HepG2 (cell line): Measurements from ENCODE around the gene NPB. TPM values are rescaled to one million over a fixed set of nuclear protein-coding genes. Genes with fewer than 3 reads are reported as not detected.

Source experiments
- HCFC1 ChIP-seq: fragments of 150-350 bp; IDR thresholded peaks from 2 replicates; pipeline ENCODE4 v1.6.1; 2014; ENCODE audit warnings: low read depth, low read length
- KIAA2018 ChIP-seq: sonication (generic); formaldehyde crosslinking; IDR thresholded peaks from 2 replicates; pipeline ENCODE4 v1.5.0; 2020; ENCODE audit warnings: mild to moderate bottlenecking, missing genetic modification reagents, borderline replicate concordance
- SATB2 ChIP-seq: sonication (generic); formaldehyde crosslinking; IDR thresholded peaks from 2 replicates; pipeline ENCODE4 v1.5.0; 2020; ENCODE audit warnings: missing genetic modification reagents
- SIN3B ChIP-seq: fragments of 150-350 bp; IDR thresholded peaks from 2 replicates; pipeline ENCODE4 v1.6.1; 2014; ENCODE audit warnings: low read length
- TCF12 ChIP-seq, 2 experiments: fragments of 450-650 bp in 1 of 2; sonication (generic) in 1 of 2; formaldehyde crosslinking in 1 of 2; IDR thresholded peaks; 2 replicates each; pipeline versions ENCODE4 v1.6.1 to v1.8.0; 2017 to 2022; ENCODE audit warnings: antibody characterized with exemption in 1 of 2, mild to moderate bottlenecking in 1 of 2, missing genetic modification reagents in 1 of 2, moderate library complexity in 1 of 2
- ZNF383 ChIP-seq: sonication (generic); formaldehyde crosslinking; IDR thresholded peaks from 2 replicates; pipeline ENCODE4 v1.4.0; 2020; ENCODE audit warnings: missing genetic modification reagents, mild to moderate bottlenecking, borderline replicate concordance
- ZSCAN25 ChIP-seq: sonication (generic); formaldehyde crosslinking; IDR thresholded peaks from 2 replicates; pipeline ENCODE4 v1.8.0; 2022; ENCODE audit warnings: mild to moderate bottlenecking, missing genetic modification reagents
- ZSCAN30 ChIP-seq: sonication (generic); formaldehyde crosslinking; IDR thresholded peaks from 2 replicates; pipeline ENCODE4 v1.5.0; 2020; ENCODE audit warnings: mild to moderate bottlenecking, missing genetic modification reagents
- polyA plus RNA-seq, 8 experiments: library from polyadenylated mRNA; depleted of rRNA in 3 of 8; stranded (reverse) in 7 of 8; unstranded in 1 of 8; fragments of >200 nt; fragmentation: Illumina TruSeq in 4 of 8; extraction: Trizol in 4 of 8; gene quantifications; 2 replicates each; pipeline versions ENCODE4 v1.2.1 to v1.2.3, GENCODE V29; 2011 to 2016; ENCODE audit warnings: low read depth in 4 of 8, missing spikeins in 1 of 8, mixed read lengths in 1 of 8; ENCODE audit not compliant: insufficient read depth in 1 of 8
- total RNA-seq, 5 experiments: library from RNA; depleted of rRNA; stranded (reverse); fragments of >200 nt; fragmentation: Illumina TruSeq; extraction: Trizol; gene quantifications; 2 replicates each; pipeline ENCODE4 v1.2.3, GENCODE V29; 2016; ENCODE audit warnings: low read depth in 1 of 5
- TF ChIP-seq, protein P1 (sequence below): sonication (generic); formaldehyde crosslinking; IDR thresholded peaks from 2 replicates; pipeline ENCODE4 v1.4.0; 2020; ENCODE audit warnings: missing genetic modification reagents, borderline replicate concordance
- TF ChIP-seq, protein P2 (sequence below): sonication (generic); formaldehyde crosslinking; IDR thresholded peaks from 2 replicates; pipeline ENCODE4 v1.4.0; 2020; ENCODE audit warnings: missing genetic modification reagents, borderline replicate concordance
- TF ChIP-seq, protein P3 (sequence below): sonication (generic); formaldehyde crosslinking; IDR thresholded peaks from 2 replicates; pipeline ENCODE4 v1.4.0; 2020; ENCODE audit warnings: missing genetic modification reagents

The NPB gene
- total and polyA plus RNA-seq, 2 of the 13 experiments (the other 11 are each of a cell fraction or from before 2014, with no cell fraction given): 0.11 to 0.93 TPM

DNA sequence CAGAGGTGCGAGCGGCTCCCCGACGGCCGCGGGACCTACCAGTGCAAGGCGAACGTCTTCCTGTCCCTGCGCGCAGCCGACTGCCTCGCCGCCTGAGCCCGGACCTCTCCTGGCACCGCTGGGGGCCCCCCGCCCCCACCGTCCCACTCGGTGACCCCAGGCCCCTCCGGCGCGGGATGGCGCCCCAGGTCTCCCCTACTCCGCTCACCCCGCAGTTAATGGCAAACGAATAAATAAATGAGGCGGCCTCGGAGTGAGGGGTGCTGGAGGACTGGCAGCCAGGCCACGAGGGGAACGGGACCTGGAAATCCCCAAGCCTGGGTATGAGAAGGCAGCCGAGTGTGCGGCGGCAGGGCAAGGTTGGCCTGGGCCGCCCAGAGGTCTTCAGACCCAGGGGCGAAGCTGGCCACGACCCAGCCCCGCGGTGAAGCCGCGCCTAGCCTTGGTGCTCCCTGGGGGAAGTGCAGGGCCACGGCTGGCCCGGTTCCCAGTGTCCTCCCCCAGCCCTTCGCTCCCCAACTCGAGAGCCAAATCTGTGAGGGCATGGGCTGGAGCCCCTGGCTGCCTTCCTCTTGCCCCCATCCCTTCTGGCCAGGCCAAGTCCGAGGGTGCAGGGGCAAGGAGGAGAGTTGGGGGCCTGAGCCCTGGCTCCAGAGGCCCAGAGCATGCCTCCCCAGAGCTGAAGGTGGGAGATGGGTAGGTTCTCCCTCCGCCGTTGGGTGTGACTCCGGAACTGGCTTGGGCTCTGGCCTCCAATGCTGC, 796 bp downstream of the NPB start (continued):
- TF ChIP-seq, protein P1, sequence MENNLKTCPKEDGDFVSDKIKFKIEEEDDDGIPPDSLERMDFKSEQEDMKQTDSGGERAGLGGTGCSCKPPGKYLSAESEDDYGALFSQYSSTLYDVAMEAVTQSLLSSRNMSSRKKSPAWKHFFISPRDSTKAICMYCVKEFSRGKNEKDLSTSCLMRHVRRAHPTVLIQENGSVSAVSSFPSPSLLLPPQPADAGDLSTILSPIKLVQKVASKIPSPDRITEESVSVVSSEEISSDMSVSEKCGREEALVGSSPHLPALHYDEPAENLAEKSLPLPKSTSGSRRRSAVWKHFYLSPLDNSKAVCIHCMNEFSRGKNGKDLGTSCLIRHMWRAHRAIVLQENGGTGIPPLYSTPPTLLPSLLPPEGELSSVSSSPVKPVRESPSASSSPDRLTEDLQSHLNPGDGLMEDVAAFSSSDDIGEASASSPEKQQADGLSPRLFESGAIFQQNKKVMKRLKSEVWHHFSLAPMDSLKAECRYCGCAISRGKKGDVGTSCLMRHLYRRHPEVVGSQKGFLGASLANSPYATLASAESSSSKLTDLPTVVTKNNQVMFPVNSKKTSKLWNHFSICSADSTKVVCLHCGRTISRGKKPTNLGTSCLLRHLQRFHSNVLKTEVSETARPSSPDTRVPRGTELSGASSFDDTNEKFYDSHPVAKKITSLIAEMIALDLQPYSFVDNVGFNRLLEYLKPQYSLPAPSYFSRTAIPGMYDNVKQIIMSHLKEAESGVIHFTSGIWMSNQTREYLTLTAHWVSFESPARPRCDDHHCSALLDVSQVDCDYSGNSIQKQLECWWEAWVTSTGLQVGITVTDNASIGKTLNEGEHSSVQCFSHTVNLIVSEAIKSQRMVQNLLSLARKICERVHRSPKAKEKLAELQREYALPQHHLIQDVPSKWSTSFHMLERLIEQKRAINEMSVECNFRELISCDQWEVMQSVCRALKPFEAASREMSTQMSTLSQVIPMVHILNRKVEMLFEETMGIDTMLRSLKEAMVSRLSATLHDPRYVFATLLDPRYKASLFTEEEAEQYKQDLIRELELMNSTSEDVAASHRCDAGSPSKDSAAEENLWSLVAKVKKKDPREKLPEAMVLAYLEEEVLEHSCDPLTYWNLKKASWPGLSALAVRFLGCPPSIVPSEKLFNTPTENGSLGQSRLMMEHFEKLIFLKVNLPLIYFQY (CRISPR knock-in tag): no peak; the same call in 1 of the 2 replicates
- TF ChIP-seq TCF12 (IDR thresholded peaks at IDR 0.05): no peak
- TF ChIP-seq TCF12 (CRISPR knock-in tag; IDR thresholded peaks at IDR 0.05): no peak
- TF ChIP-seq, protein P2, sequence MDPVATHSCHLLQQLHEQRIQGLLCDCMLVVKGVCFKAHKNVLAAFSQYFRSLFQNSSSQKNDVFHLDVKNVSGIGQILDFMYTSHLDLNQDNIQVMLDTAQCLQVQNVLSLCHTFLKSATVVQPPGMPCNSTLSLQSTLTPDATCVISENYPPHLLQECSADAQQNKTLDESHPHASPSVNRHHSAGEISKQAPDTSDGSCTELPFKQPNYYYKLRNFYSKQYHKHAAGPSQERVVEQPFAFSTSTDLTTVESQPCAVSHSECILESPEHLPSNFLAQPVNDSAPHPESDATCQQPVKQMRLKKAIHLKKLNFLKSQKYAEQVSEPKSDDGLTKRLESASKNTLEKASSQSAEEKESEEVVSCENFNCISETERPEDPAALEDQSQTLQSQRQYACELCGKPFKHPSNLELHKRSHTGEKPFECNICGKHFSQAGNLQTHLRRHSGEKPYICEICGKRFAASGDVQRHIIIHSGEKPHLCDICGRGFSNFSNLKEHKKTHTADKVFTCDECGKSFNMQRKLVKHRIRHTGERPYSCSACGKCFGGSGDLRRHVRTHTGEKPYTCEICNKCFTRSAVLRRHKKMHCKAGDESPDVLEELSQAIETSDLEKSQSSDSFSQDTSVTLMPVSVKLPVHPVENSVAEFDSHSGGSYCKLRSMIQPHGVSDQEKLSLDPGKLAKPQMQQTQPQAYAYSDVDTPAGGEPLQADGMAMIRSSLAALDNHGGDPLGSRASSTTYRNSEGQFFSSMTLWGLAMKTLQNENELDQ: no peak
- no peak; the same call in 1 of the 2 replicates for TF ChIP-seq SATB2 (CRISPR knock-in tag)
- TF ChIP-seq ZSCAN30 (CRISPR knock-in tag): no peak
- TF ChIP-seq HCFC1: no peak
- TF ChIP-seq ZSCAN25 (CRISPR knock-in tag): 0 out of 2 replicates have a peak, but pooled peaks have one; percentile 46
- TF ChIP-seq, protein P3, sequence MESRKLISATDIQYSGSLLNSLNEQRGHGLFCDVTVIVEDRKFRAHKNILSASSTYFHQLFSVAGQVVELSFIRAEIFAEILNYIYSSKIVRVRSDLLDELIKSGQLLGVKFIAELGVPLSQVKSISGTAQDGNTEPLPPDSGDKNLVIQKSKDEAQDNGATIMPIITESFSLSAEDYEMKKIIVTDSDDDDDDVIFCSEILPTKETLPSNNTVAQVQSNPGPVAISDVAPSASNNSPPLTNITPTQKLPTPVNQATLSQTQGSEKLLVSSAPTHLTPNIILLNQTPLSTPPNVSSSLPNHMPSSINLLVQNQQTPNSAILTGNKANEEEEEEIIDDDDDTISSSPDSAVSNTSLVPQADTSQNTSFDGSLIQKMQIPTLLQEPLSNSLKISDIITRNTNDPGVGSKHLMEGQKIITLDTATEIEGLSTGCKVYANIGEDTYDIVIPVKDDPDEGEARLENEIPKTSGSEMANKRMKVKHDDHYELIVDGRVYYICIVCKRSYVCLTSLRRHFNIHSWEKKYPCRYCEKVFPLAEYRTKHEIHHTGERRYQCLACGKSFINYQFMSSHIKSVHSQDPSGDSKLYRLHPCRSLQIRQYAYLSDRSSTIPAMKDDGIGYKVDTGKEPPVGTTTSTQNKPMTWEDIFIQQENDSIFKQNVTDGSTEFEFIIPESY (CRISPR knock-in tag): peak; percentile 78
- no peak for TF ChIP-seq SIN3B
- no peak for TF ChIP-seq ZNF383
- TF ChIP-seq KIAA2018 (CRISPR knock-in tag): no peak
